Measurements from ENCODE around the gene SEMA3F.

GRCh38 chr3:50217681-50218080 lies 62.6 kb downstream of the SEMA3F start:
- TF ChIP-seq CTCF (conservative IDR thresholded peaks at IDR 0.05 in 1 of 2, IDR thresholded peaks at IDR 0.05 in 1 of 2; ENCODE audit: low read depth in 1 of 2, low read length in 2 of 2) (no peak), EZH2 (IDR thresholded peaks at IDR 0.05; ENCODE audit: low read length, missing control alignments) (no peak)

Measured in fibroblast of lung (primary cell).